GM18870 (cell line): ENCODE results near the gene TBR1.

Experiments
- ATAC-seq: cut with Tn5 transposase; IDR thresholded peaks from one replicate; pipeline ENCODE4 v1.9.1; 2021; ENCODE audit warnings: moderate library complexity; ENCODE audit not compliant: unreplicated experiment

Gene TBR1

DNA sequence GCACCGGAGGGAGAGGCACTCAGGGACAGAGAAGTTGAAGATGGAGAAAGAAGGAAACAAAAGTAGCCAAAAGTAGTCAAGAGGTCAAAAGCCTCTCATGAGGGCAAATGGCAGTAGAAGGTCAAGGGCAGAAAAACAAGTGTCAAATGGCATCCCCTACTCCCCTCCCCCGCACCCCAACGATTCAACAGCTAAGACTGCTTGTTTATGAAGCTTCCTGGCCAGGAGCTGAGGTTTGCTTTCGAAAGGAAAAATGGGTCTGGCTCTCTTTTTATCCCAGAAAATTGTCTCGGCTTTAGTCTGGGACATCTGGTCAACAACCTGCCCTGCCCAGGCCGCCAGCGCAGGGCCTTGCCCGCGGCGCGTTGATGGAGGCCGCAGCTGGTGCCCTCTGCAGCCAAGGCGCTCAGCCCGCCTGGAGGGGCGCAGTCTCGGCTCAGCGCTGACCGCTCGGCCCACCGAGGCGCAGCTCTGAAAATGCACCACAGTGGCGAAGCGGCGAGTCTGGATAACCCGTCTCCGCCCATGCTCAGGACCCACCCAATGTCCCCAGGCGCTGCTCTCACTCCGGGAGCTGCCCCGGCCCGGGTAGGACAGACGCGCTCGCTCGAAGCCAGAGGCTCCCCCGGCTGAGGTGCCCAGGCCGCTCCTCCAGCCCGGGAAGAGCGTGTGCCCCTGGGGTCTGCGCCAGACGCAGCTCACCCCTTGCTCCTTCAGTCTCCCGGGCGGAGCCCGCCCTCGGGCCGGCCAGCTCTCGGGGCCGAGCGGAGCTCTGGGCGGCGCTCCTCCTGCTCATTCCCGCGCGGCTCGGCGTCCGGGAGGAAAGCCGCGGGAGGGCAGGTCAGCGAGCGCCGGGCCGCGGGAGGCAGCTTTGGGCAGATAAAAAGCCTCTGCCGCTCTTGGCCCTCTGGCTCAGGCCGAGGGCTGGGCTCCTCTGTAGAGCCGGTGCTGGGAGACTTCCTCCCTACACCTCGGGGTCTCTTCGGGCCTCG lies 1.8 kb upstream of the TBR1 start:
- ATAC-seq, result no peak

DNA sequence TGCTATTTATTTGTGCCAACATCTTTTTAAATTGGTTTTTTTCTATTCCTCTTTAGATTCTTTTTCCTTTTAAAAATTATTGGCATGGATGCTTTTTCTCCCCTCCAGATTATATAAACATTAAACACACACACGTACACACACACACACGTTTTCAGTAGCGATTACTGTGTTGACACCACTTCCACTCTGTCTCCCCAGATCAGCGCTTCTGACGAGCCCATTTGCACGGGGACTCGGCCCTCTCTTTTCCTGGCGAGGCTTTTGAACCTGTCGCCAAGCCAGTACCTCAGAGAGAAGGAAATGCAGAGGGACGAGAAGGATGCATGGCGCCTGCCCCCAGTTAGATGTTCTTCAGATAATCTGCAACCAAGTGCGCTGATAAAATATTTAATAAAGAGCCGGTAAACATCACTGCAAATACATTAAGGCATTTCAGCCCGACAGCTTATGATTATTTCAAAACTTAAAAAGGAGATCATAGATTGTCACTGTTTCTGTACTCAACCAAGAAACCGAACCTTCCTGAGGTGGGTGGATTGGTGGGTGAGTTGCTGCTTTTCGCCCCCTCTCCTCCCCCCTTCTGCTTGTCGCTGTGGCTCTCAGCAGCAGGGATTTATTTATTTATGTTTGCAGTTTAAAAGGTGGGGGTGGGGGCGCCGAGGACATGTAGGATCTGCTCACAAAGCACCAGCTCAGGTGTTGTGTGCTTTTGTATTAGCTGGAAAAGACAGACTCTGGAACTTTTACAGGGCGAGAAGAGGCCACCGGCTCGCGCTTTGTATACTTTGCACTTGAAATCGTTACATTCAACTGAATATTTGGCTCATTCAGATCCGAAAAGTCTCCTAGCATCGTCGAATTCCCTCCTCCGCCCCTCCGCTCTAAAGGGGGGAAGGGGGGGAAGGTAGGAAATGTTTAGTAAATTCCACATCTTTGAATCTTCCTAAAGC lies 787 bp upstream of the TBR1 start:
- ATAC-seq, result no peak

DNA sequence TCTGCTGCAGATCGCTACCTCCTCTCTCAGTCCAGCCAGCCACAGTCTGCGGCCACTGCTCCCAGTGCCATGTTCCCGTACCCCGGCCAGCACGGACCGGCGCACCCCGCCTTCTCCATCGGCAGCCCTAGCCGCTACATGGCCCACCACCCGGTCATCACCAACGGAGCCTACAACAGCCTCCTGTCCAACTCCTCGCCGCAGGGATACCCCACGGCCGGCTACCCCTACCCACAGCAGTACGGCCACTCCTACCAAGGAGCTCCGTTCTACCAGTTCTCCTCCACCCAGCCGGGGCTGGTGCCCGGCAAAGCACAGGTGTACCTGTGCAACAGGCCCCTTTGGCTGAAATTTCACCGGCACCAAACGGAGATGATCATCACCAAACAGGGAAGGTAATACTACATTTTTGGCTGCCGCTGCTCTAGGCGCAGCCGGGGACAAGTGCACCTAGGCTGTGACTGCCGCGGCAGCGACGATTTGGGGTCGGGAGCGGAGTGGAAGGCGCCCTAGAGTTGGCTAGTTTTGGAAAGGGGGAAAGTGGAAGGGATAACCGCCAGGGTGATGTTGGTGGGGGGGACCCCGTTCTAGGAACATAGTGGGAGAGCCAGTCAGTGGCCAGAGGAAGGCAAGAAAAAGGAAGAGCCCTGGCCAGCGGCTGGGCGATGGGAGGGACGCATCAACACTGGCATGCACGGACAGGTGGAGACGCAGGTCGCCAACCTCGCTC lies 776 bp downstream of the TBR1 start:
- ATAC-seq, result no peak

DNA sequence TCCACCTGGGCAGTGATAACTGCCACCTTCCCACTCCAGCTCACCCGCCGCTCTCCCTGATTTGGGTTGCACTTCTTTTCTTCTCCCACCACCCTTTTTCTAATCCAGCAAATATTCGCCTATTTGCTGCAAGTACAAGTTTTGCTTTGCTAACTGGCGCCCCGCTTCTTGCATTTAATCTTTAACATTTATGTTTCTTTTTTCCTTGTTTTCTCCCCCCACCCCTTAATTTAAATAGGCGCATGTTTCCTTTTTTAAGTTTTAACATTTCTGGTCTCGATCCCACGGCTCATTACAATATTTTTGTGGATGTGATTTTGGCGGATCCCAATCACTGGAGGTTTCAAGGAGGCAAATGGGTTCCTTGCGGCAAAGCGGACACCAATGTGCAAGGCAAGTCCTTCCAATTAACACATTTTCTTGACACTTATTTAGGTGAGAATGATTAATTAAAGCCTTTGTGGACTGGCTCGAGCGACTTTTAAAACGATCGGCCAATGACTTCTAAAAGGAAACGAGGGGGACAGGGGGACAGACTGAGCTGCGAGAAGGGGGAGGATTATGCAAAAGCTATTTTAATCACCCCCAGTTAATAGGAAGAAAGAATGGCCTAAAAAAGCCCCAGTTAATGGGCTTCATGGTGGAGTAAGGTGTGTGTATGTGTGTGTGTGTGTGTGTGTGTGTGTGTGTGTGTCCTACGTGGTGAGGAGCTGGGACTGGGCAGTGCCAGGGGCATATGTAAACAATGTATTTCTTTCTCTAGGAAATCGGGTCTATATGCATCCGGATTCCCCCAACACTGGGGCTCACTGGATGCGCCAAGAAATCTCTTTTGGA lies 1.6 kb downstream of the TBR1 start:
- no peak for ATAC-seq

DNA sequence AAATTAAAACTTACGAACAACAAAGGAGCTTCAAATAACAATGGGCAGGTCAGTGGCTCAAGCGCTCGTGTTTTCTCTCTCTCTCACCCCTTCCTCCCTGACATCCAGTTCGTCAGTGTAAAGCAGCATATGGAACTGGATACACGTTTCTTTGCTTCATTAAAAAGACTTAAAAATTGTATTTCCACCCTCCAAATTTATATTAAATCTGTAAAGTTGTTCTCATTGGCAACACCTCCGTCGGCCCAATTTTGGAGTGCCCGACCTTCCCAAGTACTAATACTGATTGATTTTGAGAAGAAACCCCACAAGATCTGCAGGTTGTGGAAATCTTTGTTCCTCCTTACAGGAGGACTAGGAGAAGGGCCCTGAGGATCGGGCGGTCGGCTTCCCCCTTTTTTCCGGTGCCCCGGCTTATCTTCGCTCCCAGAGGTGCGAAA lies 2.2 kb downstream of the TBR1 start:
- ATAC-seq, result no peak

DNA sequence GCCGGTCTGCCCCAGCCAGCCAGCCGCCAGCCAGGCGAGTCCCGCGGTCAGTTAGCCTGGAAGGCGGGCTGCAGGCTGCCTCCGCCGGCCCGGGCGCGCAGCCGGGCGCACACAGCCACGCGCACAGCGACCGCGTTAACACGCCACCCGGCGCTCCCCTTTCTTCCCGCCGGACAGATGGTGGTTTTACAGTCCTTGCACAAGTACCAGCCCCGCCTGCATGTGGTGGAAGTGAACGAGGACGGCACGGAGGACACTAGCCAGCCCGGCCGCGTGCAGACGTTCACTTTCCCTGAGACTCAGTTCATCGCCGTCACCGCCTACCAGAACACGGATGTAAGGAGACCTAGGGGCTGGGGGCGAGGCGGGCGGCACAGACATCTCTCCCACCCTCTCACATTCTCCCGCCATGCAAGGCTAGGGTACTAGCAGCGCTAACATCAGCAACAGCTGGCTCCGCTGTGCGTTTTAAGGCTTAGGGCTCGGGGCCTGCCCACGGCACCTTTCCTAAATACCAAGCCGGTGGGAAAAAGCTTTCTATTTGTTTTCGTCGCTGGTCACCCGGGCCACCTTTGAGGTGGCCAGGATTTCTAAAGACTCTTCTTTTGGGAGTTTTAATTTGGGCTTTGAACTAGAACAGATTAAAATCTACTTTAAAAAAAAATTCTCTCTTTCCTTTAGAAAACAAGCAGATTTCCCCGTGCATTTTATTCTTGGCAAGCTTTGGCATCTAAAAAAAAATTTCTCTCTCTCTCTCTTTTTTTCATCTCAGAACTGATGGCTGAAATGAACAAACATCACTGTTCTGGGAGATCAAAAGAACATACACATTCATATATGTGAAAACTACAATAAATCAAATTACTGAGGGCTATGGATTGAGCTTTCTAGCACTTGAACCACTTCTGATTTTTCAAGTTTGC lies 2.9 kb downstream of the TBR1 start:
- no peak for ATAC-seq

DNA sequence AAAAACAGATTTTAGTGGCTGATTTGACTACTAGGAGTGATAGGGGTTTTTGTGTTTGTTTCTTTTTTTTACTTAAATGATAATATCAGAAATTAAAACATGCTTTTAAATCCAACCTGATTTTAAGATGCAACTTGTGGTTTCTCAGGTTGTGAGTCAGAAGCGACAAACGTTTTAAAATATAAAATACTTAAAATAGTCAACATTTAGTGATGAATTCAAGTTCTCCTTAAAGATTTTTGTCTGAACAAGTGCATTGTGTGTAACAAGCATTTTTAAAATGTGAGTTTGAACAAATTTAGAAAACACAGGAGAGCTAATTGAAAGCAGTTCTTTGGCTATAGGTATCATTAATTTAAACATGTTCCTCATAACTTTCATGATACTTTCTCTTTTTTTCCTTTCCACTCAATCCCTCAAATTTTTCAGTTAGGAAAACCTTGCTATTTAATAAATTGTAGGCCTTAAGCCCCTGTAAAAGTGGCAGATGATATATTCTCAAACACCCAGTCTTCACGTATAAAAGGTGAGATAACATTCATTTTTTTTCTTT lies 3.6 kb downstream of the TBR1 start:
- no peak for ATAC-seq

DNA sequence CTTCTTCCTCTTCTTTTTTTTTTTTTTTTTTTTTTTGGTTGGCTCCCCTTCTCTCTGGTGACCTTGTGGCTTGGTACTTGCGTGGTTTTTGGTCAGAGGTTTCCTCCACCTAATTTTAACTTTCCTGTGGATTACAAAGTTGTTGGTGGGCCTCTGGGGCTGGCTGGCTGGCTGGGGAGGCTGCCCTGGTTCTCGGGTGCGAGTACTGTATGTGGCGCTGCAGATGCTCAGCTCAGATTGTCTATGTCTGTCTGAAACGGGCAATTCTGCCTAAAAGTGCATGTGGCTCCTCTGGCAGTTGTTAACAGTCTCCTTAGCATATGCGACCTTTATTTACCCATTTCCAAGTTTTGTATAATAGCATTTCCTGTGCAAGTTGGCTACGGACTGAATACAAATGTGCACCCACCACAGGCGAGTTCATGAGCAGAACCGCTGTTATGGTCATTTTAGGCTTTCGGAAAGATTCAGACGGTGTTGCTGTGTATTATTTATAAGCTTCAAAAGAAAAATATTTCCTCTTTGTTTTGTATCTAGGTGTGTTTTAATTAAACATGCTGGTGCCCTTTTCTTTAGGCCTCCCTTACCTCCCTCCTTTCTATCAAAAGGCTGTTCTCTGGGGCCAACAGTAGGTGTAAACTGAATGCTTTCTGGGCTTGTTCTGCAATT lies 4.4 kb downstream of the TBR1 start:
- no peak for ATAC-seq

DNA sequence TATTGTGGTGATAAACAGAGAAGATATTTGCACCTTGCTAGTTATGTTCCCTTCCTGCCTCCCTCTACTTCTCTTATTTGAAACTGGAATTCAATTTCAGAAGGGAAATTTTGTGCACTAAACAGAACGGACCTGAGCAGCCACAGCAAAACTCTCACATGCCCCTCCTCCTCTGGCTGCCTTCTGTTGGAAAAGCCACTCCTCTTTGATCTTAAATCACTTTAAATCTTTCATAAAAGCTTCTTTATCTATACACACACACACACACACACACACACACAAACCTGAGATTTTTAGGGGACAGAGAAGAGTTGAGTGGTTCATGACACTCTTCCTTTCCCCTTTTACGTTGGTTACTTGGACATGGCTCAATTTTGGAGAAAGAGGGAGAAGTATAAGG lies 5.6 kb downstream of the TBR1 start:
- ATAC-seq, result no peak

DNA sequence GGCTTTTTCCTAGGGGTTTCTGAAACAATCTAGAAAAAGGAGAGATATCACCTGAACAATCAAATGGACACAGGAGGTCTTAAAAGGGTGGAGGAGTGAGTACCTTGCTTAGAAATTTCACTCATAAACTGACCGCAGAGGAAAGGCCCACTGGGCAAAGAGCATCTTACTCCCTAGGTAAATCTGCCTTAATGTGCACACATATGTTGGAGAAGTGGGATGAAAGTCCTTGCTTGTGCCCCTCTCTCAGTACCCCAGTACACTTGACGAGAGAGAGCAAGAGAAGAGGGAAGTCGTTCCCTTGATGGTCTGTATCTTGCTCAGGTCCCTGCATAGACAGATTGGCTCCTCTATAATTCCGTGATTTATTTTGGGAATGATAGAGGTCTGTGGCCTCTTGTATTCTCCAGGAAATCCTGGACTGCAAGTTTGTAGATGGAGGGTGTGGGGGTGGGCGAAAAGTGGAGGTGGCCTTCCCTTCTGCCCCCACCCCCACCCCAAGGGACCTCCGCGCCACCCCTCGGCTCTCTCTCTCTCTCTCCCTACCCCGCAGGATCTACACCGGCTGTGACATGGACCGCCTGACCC lies 6.8 kb downstream of the TBR1 start:
- ATAC-seq, result no peak

DNA sequence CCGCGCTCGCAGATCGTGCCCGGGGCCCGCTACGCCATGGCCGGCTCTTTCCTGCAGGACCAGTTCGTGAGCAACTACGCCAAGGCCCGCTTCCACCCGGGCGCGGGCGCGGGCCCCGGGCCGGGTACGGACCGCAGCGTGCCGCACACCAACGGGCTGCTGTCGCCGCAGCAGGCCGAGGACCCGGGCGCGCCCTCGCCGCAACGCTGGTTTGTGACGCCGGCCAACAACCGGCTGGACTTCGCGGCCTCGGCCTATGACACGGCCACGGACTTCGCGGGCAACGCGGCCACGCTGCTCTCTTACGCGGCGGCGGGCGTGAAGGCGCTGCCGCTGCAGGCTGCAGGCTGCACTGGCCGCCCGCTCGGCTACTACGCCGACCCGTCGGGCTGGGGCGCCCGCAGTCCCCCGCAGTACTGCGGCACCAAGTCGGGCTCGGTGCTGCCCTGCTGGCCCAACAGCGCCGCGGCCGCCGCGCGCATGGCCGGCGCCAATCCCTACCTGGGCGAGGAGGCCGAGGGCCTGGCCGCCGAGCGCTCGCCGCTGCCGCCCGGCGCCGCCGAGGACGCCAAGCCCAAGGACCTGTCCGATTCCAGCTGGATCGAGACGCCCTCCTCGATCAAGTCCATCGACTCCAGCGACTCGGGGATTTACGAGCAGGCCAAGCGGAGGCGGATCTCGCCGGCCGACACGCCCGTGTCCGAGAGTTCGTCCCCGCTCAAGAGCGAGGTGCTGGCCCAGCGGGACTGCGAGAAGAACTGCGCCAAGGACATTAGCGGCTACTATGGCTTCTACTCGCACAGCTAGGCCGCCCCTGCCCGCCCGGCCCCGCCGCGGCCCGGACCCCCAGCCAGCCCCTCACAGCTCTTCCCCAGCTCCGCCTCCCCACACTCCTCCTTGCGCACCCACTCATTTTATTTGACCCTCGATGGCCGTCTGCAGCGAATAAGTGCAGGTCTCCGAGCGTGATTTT lies 7.6 kb downstream of the TBR1 start:
- ATAC-seq, result no peak

DNA sequence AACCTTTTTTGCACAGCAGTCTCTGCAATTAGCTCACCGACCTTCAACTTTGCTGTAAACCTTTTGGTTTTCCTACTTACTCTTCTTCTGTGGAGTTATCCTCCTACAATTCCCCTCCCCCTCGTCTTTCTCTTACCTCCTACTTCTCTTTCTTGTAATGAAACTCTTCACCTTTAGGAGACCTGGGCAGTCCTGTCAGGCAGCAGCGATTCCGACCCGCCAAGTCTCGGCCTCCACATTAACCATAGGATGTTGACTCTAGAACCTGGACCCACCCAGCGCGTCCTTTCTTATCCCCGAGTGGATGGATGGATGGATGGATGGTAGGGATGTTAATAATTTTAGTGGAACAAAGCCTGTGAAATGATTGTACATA lies 8.3 kb downstream of the TBR1 start:
- ATAC-seq, result no peak

DNA sequence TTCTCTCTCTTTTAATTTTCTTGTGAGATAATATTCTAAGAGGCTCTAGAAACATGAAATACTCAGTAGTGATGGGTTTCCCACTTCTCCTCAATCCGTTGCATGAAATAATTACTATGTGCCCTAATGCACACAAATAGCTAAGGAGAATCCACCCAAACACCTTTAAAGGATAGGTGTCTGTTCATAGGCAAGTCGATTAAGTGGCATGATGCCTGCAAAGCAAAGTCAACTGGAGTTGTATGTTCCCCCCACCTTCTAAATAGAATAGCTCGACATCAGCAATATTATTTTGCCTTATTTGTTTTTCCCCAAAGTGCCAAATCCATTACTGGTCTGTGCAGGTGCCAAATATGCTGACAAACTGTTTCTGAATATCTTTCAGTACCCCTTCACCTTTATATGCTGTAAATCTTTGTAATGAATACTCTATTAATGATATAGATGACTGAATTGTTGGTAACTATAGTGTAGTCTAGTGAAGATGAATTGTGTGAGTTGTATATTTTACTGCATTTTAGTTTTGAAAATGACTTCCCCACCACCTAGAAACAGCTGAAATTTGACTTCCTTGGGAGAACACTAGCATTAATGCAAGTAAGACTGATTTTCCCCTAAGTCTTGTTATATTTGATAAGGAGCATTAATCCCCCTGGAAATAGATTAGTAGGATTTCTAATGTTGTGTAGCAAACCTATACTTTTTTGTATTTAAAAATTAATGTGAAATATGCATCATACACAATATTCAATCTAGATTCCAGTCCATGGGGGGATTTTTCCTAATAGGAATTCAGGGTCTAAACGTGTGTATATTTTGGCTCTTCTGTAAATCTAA lies 9.0 kb downstream of the TBR1 start:
- ATAC-seq, result no peak

DNA sequence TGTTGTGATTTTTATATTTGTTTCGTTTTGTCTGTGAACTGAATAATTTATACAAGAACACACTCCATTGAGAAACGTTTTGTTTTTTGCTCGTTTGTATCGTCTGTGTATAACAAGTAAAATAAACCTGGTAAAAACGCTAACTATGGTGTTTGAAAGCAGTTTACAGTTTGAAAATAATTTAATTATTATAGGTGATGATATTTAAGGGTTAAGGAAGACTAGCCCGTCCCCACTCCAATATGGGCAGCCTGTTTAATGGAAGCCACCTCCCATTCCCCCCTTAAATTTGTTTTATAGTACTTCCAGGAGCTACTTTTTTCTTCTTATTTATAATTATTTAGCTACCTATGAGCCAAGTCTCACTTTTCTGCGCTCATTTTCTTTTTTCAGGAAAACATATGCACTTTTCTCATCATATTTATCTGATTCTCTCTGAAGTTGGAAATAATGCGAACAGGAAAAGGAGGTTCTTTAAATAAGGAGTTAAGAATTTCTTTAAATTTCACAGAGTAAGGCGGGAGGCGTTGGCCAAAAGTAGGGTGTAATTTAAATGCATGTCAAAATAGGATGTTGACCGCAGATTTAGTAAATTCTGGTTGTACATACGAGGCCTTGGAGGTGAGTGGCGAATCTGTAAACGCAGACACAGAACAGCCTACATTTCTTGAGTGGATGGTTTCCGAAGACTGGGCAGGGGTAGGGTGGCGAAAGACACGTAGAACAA lies 9.8 kb downstream of the TBR1 start:
- no peak for ATAC-seq

DNA sequence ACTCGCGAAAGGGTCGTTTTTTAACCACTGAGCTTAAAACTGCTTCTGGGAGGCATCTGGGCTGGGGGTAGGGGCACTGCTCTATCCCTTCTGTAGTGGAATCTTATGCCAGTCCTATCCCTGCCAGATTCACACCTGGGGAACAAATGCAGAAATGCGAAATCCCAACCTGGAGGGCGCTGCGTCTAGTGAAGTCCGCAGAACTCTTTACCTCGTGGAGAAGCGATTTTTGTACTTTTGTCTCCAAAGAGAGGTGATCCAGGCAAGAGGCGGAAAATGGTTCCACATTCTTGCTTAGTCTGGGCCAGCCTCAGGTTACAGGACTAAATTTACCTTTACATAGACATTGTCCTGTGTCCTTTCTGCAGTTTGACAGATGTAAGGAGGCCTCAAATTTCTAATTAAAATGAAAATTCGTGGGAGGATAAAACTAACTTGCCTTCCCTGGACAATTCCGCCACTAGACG lies 10.4 kb downstream of the TBR1 start:
- ATAC-seq, result no peak
